H1 (cell line): ENCODE results near the gene ARFGAP3. TPM values are rescaled to one million over a fixed set of nuclear protein-coding genes. Genes with fewer than 3 reads are reported as not detected.

ENCODE experiments used
- CTCF ChIA-PET: fragments of 300-600 bp; sonication (Branson Sonifier 250); formaldehyde crosslinking; loops from one replicate; lab custom pipeline; 2021; ENCODE audit not compliant: partially characterized antibody; lab: Charles Lee
- POLR2A ChIA-PET: fragments of 300-600 bp; sonication (Branson Sonifier 250); formaldehyde crosslinking; loops from one replicate; lab custom pipeline; 2021; ENCODE audit warnings: inconsistent platforms; ENCODE audit not compliant: partially characterized antibody; lab: Charles Lee
- DNase-seq, 2 experiments: peaks; one replicate each; pipeline versions ENCODE4 v3.0.0 to v3.0.0-alpha.2; 2010 to 2022; ENCODE audit warnings: low spot score in 2 of 2, low read depth in 1 of 2, mixed read lengths in 1 of 2
- FAIRE-seq: peaks from 2 replicates; lab custom pipeline; 2011; peaks lifted over from hg19 to GRCh38; lab: Jason Lieb, UNC
- H2AFZ ChIP-seq: 2 replicates; pipeline ENCODE4 v1.8.1; 2012; ENCODE audit warnings: low read length, inconsistent platforms
- H2AK5ac ChIP-seq: 2 replicates; pipeline ENCODE4 v1.6.1; 2013; ENCODE audit warnings: low read depth, low read length
- H2BK120ac ChIP-seq: replicated peaks from 2 replicates; pipeline ENCODE3; 2013; ENCODE audit warnings: low read depth, low read length, inconsistent platforms
- H2BK12ac ChIP-seq: 2 replicates; pipeline ENCODE4 v1.6.1; 2013; ENCODE audit warnings: low read depth, low read length
- H2BK15ac ChIP-seq: 2 replicates; pipeline ENCODE4 v1.6.1; 2013; ENCODE audit warnings: low read length
- H2BK20ac ChIP-seq: 2 replicates; pipeline ENCODE4 v1.6.1; 2013; ENCODE audit warnings: low read length
- H2BK5ac ChIP-seq: 2 replicates; pipeline ENCODE4 v1.6.1; 2013; ENCODE audit warnings: low read depth, low read length
- H3K14ac ChIP-seq: 2 replicates; pipeline ENCODE4 v1.6.1; 2013; ENCODE audit warnings: inconsistent platforms; ENCODE audit not compliant: insufficient read length
- H3K18ac ChIP-seq: 2 replicates; pipeline ENCODE4 v1.6.1; 2013; ENCODE audit warnings: low read length; ENCODE audit errors: extremely low read depth
- H3K23ac ChIP-seq: 2 replicates; pipeline ENCODE4 v1.6.1; 2013; ENCODE audit warnings: inconsistent platforms; ENCODE audit not compliant: insufficient read length
- H3K23me2 ChIP-seq: 2 replicates; pipeline ENCODE4 v1.6.1; 2013; ENCODE audit warnings: low read depth, low read length
- H3K27ac ChIP-seq: 2 replicates; pipeline ENCODE4 v1.6.1; 2011; ENCODE audit warnings: low read depth, low read length, inconsistent platforms
- H3K27me3 ChIP-seq, 4 experiments: replicated peaks in 1 of 4; 1 replicate in 1 of 4; 2 replicates in 3 of 4; pipeline versions ENCODE4 v1.6.1 to v1.8.1; 2011 to 2013; ENCODE audit warnings: low read length in 3 of 4, mild to moderate bottlenecking in 3 of 4, inconsistent platforms in 2 of 4, mixed read lengths in 2 of 4, moderate library complexity in 1 of 4; ENCODE audit not compliant: control insufficient read depth in 3 of 4, insufficient read depth in 3 of 4; ENCODE audit errors: extremely low read depth in 1 of 4
- H3K36me3 ChIP-seq, 4 experiments: 2 replicates each; pipeline versions ENCODE4 v1.6.1 to v1.8.1; 2011 to 2013; ENCODE audit warnings: mild to moderate bottlenecking in 4 of 4, low read length in 3 of 4, moderate library complexity in 2 of 4, control low read depth in 1 of 4, inconsistent platforms in 1 of 4; ENCODE audit not compliant: insufficient read depth in 4 of 4, control insufficient read depth in 2 of 4
- H3K4ac ChIP-seq: replicated peaks from 2 replicates; pipeline ENCODE3; 2013; ENCODE audit warnings: low read length, low read depth, mixed read lengths, inconsistent platforms; ENCODE audit not compliant: insufficient read length
- H3K4me1 ChIP-seq, 4 experiments: replicated peaks in 1 of 4; 1 replicate in 1 of 4; 2 replicates in 3 of 4; pipeline versions ENCODE4 v1.6.1 to v1.8.1; 2011 to 2013; ENCODE audit warnings: low read length in 3 of 4, inconsistent platforms in 2 of 4, mixed read lengths in 1 of 4; ENCODE audit not compliant: insufficient read depth in 4 of 4, control insufficient read depth in 3 of 4
- H3K4me2 ChIP-seq, 2 experiments: 2 replicates each; pipeline versions ENCODE4 v1.6.1 to v1.8.1; 2011 to 2013; ENCODE audit warnings: low read depth in 2 of 2, low read length in 2 of 2, control low read depth in 1 of 2, inconsistent platforms in 1 of 2, mild to moderate bottlenecking in 1 of 2; ENCODE audit not compliant: insufficient read depth in 1 of 2
- H3K4me3 ChIP-seq, 4 experiments: fragments of 200-600, 300-600 bp in 1 of 4; sonication (generic), shearing (Covaris generic), sonication (Bioruptor Twin) in 1 of 4; 2 replicates each; pipeline versions ENCODE4 v1.5.1 to v1.8.1; 2011 to 2016; ENCODE audit warnings: low read length in 4 of 4, low read depth in 3 of 4, control low read depth in 2 of 4, inconsistent platforms in 2 of 4, mild to moderate bottlenecking in 2 of 4, mixed read lengths in 1 of 4, moderate library complexity in 1 of 4; ENCODE audit not compliant: insufficient read depth in 2 of 4; ENCODE audit errors: extremely low read depth in 1 of 4
- H3K56ac ChIP-seq: replicated peaks from 2 replicates; pipeline ENCODE3; 2013; ENCODE audit warnings: low read depth, mild to moderate bottlenecking, mixed read lengths, low read length, inconsistent platforms; ENCODE audit not compliant: insufficient read length
- H3K79me1 ChIP-seq: 2 replicates; pipeline ENCODE4 v1.6.1; 2013; ENCODE audit warnings: low read depth, low read length, control low read depth
- H3K79me2 ChIP-seq, 2 experiments: 2 replicates each; pipeline versions ENCODE4 v1.6.1 to v1.8.1; 2012 to 2013; ENCODE audit warnings: low read length in 2 of 2, mild to moderate bottlenecking in 2 of 2, inconsistent platforms in 1 of 2; ENCODE audit not compliant: insufficient read depth in 2 of 2, control insufficient read depth in 1 of 2
- H3K9ac ChIP-seq, 4 experiments: replicated peaks in 1 of 4; 1 replicate in 1 of 4; 2 replicates in 3 of 4; pipeline versions ENCODE4 v1.6.1 to v1.8.1; 2011 to 2013; ENCODE audit warnings: low read depth in 3 of 4, low read length in 3 of 4, control low read depth in 2 of 4, mild to moderate bottlenecking in 2 of 4, moderate library complexity in 2 of 4, inconsistent platforms in 1 of 4; ENCODE audit errors: extremely low read depth in 1 of 4
- H3K9me3 ChIP-seq, 2 experiments: 2 replicates each; pipeline versions ENCODE4 v1.6.1 to v1.8.1; 2012 to 2013; ENCODE audit warnings: mild to moderate bottlenecking in 2 of 2, moderate library complexity in 2 of 2, control low read depth in 1 of 2, inconsistent platforms in 1 of 2, low read depth in 1 of 2, low read length in 1 of 2, mixed read lengths in 1 of 2; ENCODE audit not compliant: insufficient read depth in 2 of 2
- H4K20me1 ChIP-seq, 2 experiments: replicated peaks in 1 of 2; 2 replicates each; pipeline versions ENCODE3 to v1.8.1; 2011 to 2013; ENCODE audit warnings: inconsistent platforms in 2 of 2, low read length in 2 of 2, mild to moderate bottlenecking in 1 of 2; ENCODE audit not compliant: insufficient read depth in 2 of 2, control insufficient read depth in 1 of 2
- H4K5ac ChIP-seq: 2 replicates; pipeline ENCODE4 v1.6.1; 2013; ENCODE audit warnings: low read length, low read depth, mixed read lengths, inconsistent platforms; ENCODE audit not compliant: insufficient read length
- H4K8ac ChIP-seq: 2 replicates; pipeline ENCODE4 v1.8.0; 2013; ENCODE audit warnings: mild to moderate bottlenecking, moderate library complexity, low read length, inconsistent platforms; ENCODE audit not compliant: insufficient read depth; ENCODE audit errors: extremely low read depth
- H4K91ac ChIP-seq: replicated peaks from 2 replicates; pipeline ENCODE3; 2013; ENCODE audit warnings: low read length, mixed read lengths, inconsistent platforms; ENCODE audit not compliant: insufficient read length
- CBX5 ChIP-seq: fragments of 300-800, 300-1000 bp; sonication (generic); IDR thresholded peaks from 2 replicates; pipeline ENCODE4 v1.7.1; 2016; ENCODE audit warnings: antibody characterized with exemption, low read length, low read depth
- CHD1 ChIP-seq: IDR thresholded peaks from 2 replicates; pipeline ENCODE4 v1.6.1; 2012; ENCODE audit warnings: low read depth, low read length, improper control_type of control experiment
- GTF2F1 ChIP-seq: IDR thresholded peaks from 2 replicates; pipeline ENCODE4 v1.6.1; 2012; ENCODE audit warnings: low read depth, low read length, improper control_type of control experiment, borderline replicate concordance
- KDM1A ChIP-seq: fragments of 200-600, 300-600 bp; sonication (generic); IDR thresholded peaks from 2 replicates; pipeline ENCODE4 v1.7.1; 2016; ENCODE audit warnings: mild to moderate bottlenecking, low read length, borderline replicate concordance
- KDM4A ChIP-seq: IDR thresholded peaks from one replicate; pipeline ENCODE4 v1.7.1; 2012; ENCODE audit warnings: low read depth, mild to moderate bottlenecking, moderate library complexity, low read length, inconsistent platforms; ENCODE audit not compliant: severe bottlenecking
- POLR2AphosphoS5 ChIP-seq: IDR thresholded peaks from 2 replicates; pipeline ENCODE4 v1.6.1; 2011; ENCODE audit warnings: low read depth, low read length
- POU5F1 ChIP-seq: IDR thresholded peaks from 2 replicates; pipeline ENCODE4 v1.6.1; 2011; ENCODE audit warnings: low read depth, mild to moderate bottlenecking, low read length, moderate library complexity
- SP2 ChIP-seq: IDR thresholded peaks from 2 replicates; pipeline ENCODE4 v1.6.1; 2012; ENCODE audit warnings: mild to moderate bottlenecking, low read length, inconsistent platforms
- TBP ChIP-seq: IDR thresholded peaks from 2 replicates; pipeline ENCODE4 v1.6.1; 2011; ENCODE audit warnings: low read depth, low read length, improper control_type of control experiment
- WGBS, 2 experiments: shearing (Covaris generic) in 1 of 2; methylation state at CpG; one replicate each; pipeline versions ENCODE4 v1.1.6 to v1.1.7; 2013 to 2015; ENCODE audit warnings: low lambda C conversion rate in 2 of 2, mixed read lengths in 2 of 2, inconsistent platforms in 1 of 2, low coverage in 1 of 2, missing lambda C conversion rate in 1 of 2; ENCODE audit not compliant: insufficient replicate concordance in 2 of 2, insufficient coverage in 1 of 2, insufficient read length in 1 of 2; ENCODE audit errors: extremely low coverage in 1 of 2, missing lambda C conversion rate in 1 of 2; 5-methylcytosine and 5-hydroxymethylcytosine counted together
- polyA plus RNA-seq, 7 experiments: library from polyadenylated mRNA; depleted of rRNA in 3 of 7; stranded (reverse) in 5 of 7; unstranded in 2 of 7; fragments of >200 nt in 5 of 7; fragments of 200-250 nt in 2 of 7; gene quantifications; 1 replicate in 5 of 7; 2 replicates in 1 of 7; 4 replicates in 1 of 7; pipeline versions ENCODE4 v1.2.1 to v1.2.3, GENCODE V29; 2011 to 2013; ENCODE audit warnings: missing spikeins in 2 of 7, mixed read lengths in 2 of 7
- total RNA-seq: library from RNA; stranded (reverse); fragmentation: NEBNext Ultra II Directional; extraction: Animal tissue kit (Norgen Biotek cat#: 25700); gene quantifications from 2 replicates; pipeline ENCODE4 v1.2.1, GENCODE V29; 2021
- TF ChIP-seq, protein P1 (sequence below): IDR thresholded peaks from 2 replicates; pipeline ENCODE4 v1.6.1; 2011; ENCODE audit warnings: low read depth, mild to moderate bottlenecking, low read length; ENCODE audit not compliant: insufficient read depth

The ARFGAP3 gene
- total and polyA plus RNA-seq, 2 of the 8 experiments (the other 6 are each of a cell fraction or from before 2014, with no cell fraction given): 9.7 to 16.0 TPM

DNA sequence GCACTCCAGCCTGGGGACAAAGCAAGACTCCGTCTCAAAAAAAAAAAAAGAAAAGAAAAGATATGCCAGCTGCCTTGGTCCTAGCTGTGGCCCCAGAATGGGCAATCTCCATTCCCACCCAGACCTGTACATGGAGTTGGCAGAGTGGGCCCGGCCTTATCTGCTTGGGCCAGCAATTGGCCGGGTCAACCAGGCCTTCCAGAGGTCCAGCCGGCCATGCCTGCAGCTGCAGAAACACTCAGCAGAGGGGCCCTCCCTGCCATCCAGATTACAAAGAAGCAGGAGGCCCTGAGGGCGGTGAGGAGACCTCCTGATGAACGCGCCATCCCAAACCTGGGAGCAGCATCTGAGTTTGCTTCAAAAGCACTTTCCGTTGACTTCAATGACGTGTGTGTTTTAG, 26.9 kb upstream of the ARFGAP3 start:
- POLR2A ChIA-PET: interaction anchor here (2.0 kb wide), 1 partner anchor 17 kb away, joined by 6 read pairs; no protein-coding TSS in a partner anchor

More for the DNA sequence above, 26.9 kb upstream of the ARFGAP3 start:
- H4K8ac ChIP-seq: no peak overlapping the region; the same call in 1 of the 2 replicates
- no peaks in the 10 kb centered on the region for H3K27me3 ChIP-seq
- H4K5ac ChIP-seq: no peak overlapping the region
- H3K79me1 ChIP-seq: no peaks in the 10 kb centered on the region; the same call in 1 of the 2 replicates
- no peak overlapping the region for H2BK20ac ChIP-seq
- H3K79me2 ChIP-seq: no peaks in the 10 kb centered on the region
- peaks cover 5 to 19% (median 16%) of the 10 kb centered on the region in 4 experiments; a peak in 7 of 8 replicates for H3K36me3 ChIP-seq
- no peak overlapping the region for H3K4me3 ChIP-seq
- H2AK5ac ChIP-seq: no peak overlapping the region
- no peak overlapping the region for H2AFZ ChIP-seq
- DNase-seq (no peak), FAIRE-seq (no peak)
- H3K27ac ChIP-seq: no peak overlapping the region
- H4K91ac ChIP-seq: no peak overlapping the region
- H3K18ac ChIP-seq: no peak overlapping the region
- no peak overlapping the region for H3K9ac ChIP-seq
- H2BK5ac ChIP-seq: no peak overlapping the region
- no peak overlapping the region for H3K56ac ChIP-seq
- CTCF ChIA-PET: interaction anchor here (0.9 to 4.6 kb wide), 9 partner anchors 9 to 176 kb away, joined by 3 to 24 read pairs (median 9); no protein-coding TSS in a partner anchor
- H4K20me1 ChIP-seq: peaks cover 8 to 10% of the 10 kb centered on the region in 2 experiments
- TF ChIP-seq KDM1A (no peak), CBX5 (no peak), KDM4A (no peak), SP2 (no peak), POLR2AphosphoS5 (no peak), TBP (no peak), GTF2F1 (no peak), CHD1 (no peak), POU5F1 (no peak)
- TF ChIP-seq, protein P1, sequence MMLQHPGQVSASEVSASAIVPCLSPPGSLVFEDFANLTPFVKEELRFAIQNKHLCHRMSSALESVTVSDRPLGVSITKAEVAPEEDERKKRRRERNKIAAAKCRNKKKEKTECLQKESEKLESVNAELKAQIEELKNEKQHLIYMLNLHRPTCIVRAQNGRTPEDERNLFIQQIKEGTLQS: no peak
- H3K4ac ChIP-seq: no peak overlapping the region
- no peak overlapping the region for H3K4me2 ChIP-seq
- H3K9me3 ChIP-seq: no peaks in the 10 kb centered on the region
- 84% methylated on average over 9 of the region's 9 CpGs; no CpG with 5 or more reads in 1 of the 2 experiments for WGBS, 2 experiments
- H3K23ac ChIP-seq: no peak overlapping the region
- H2BK15ac ChIP-seq: no peak overlapping the region
- no peak overlapping the region for H2BK12ac ChIP-seq
- H3K14ac ChIP-seq: no peak overlapping the region
- H3K23me2 ChIP-seq: no peaks in the 10 kb centered on the region; the same call in 1 of the 2 replicates
- no peak overlapping the region for H2BK120ac ChIP-seq
- peaks cover 0 to 7% (median 4%) of the 10 kb centered on the region in 4 experiments; a peak in 6 of 7 replicates for H3K4me1 ChIP-seq
